ENCODE results near the gene DLG2. TPM values are rescaled to one million over a fixed set of nuclear protein-coding genes. Genes with fewer than 3 reads are reported as not detected.
"Not testable (repeated sequence)": the region's sequence is repeated elsewhere in the genome, so short reads cannot be mapped to it uniquely, and the experiment has no call there.

Gene DLG2
- polyA plus RNA-seq, 3 donors, result 9.9 to 11.8 (median 10.1) TPM

GRCh38 chr11:85495918-85496317 is 131.2 kb downstream of the DLG2 start:
- DNase-seq (ENCODE audit: extremely low read depth in 1 of 11, low read depth in 9 of 11, low spot score in 4 of 11), result no peak

GRCh38 chr11:85494396-85494795 is 132.7 kb downstream of the DLG2 start:
- DNase-seq (ENCODE audit: extremely low read depth in 1 of 11, low read depth in 9 of 11, low spot score in 4 of 11), result peak in 2 of 11 donors; percentile 5 to 31

- DNase-seq (ENCODE audit: extremely low read depth in 1 of 11, low read depth in 9 of 11, low spot score in 4 of 11), result no peak
These were observed 141.2 kb downstream of the DLG2 start for GRCh38 chr11:85485902-85486301.

- DNase-seq (ENCODE audit: extremely low read depth in 1 of 11, low read depth in 9 of 11, low spot score in 4 of 11), result peak in 2 of 11 donors; percentile 9 to 11
These were observed 143.3 kb downstream of the DLG2 start for GRCh38 chr11:85483861-85484260.

GRCh38 chr11:85481862-85482261 is 145.3 kb downstream of the DLG2 start:
- DNase-seq (ENCODE audit: extremely low read depth in 1 of 11, low read depth in 9 of 11, low spot score in 4 of 11), result no peak

- no peak for DNase-seq (ENCODE audit: extremely low read depth in 1 of 11, low read depth in 9 of 11, low spot score in 4 of 11)
These were observed 151.3 kb downstream of the DLG2 start for GRCh38 chr11:85475660-85476517.

GRCh38 chr11:85472953-85473352 is 154.2 kb downstream of the DLG2 start:
- DNase-seq (ENCODE audit: extremely low read depth in 1 of 11, low read depth in 9 of 11, low spot score in 4 of 11), result no peak

GRCh38 chr11:85464283-85464682 is 162.9 kb downstream of the DLG2 start:
- DNase-seq (ENCODE audit: extremely low read depth in 1 of 11, low read depth in 9 of 11, low spot score in 4 of 11), result no peak

- DNase-seq (ENCODE audit: extremely low read depth in 1 of 11, low read depth in 9 of 11, low spot score in 4 of 11), result no peak
These were observed 167.8 kb downstream of the DLG2 start for GRCh38 chr11:85459304-85459703.

- DNase-seq (ENCODE audit: extremely low read depth in 1 of 11, low read depth in 9 of 11, low spot score in 4 of 11), result no peak
These were observed 182.7 kb downstream of the DLG2 start for GRCh38 chr11:85444479-85444878.

- no peak for DNase-seq (ENCODE audit: extremely low read depth in 1 of 11, low read depth in 9 of 11, low spot score in 4 of 11)
These were observed 186.9 kb downstream of the DLG2 start for GRCh38 chr11:85440273-85440672.

- DNase-seq (ENCODE audit: extremely low read depth in 1 of 11, low read depth in 9 of 11, low spot score in 4 of 11), result no peak
These were observed 188.8 kb downstream of the DLG2 start for GRCh38 chr11:85438328-85438727.

GRCh38 chr11:85431319-85431718 is 195.8 kb downstream of the DLG2 start:
- no peak for DNase-seq (ENCODE audit: extremely low read depth in 1 of 11, low read depth in 9 of 11, low spot score in 4 of 11)

- no peak for DNase-seq (ENCODE audit: extremely low read depth in 1 of 11, low read depth in 9 of 11, low spot score in 4 of 11)
These were observed 203.3 kb downstream of the DLG2 start for GRCh38 chr11:85423794-85424193.

- DNase-seq (ENCODE audit: extremely low read depth in 1 of 11, low read depth in 9 of 11, low spot score in 4 of 11), result no peak
These were observed 203.8 kb downstream of the DLG2 start for GRCh38 chr11:85423316-85423715.

GRCh38 chr11:85414175-85414574 is 213.0 kb downstream of the DLG2 start:
- no peak for DNase-seq (ENCODE audit: extremely low read depth in 1 of 11, low read depth in 9 of 11, low spot score in 4 of 11)

GRCh38 chr11:85407648-85408047 is 219.5 kb downstream of the DLG2 start:
- no peak for DNase-seq (ENCODE audit: extremely low read depth in 1 of 11, low read depth in 9 of 11, low spot score in 4 of 11)

GRCh38 chr11:85406841-85407240 is 220.3 kb downstream of the DLG2 start:
- DNase-seq (ENCODE audit: extremely low read depth in 1 of 11, low read depth in 9 of 11, low spot score in 4 of 11), result no peak

GRCh38 chr11:85406316-85406715 is 220.8 kb downstream of the DLG2 start:
- DNase-seq (ENCODE audit: extremely low read depth in 1 of 11, low read depth in 9 of 11, low spot score in 4 of 11), result no peak

- DNase-seq (ENCODE audit: extremely low read depth in 1 of 11, low read depth in 9 of 11, low spot score in 4 of 11), result not testable (repeated sequence)
These were observed 231.6 kb downstream of the DLG2 start for GRCh38 chr11:85395515-85396055.

GRCh38 chr11:85394283-85394682 is 232.9 kb downstream of the DLG2 start:
- DNase-seq (ENCODE audit: extremely low read depth in 1 of 11, low read depth in 9 of 11, low spot score in 4 of 11), result no peak
